Stimulated activated CD4-positive, alpha-beta T cell treated with anti-CD3 and anti-CD28 coated beads, Interleukin-12 subunit alpha, Interleukin-12 subunit beta, amount 100 ng/mL, for 24 hours (primary cell): ENCODE results near the gene MARCHF4.
"Not testable (repeated sequence)": the region's sequence is repeated elsewhere in the genome, so short reads cannot be mapped to it uniquely, and the experiment has no call there.

Experiments used
- DNase-seq, 2 experiments: peaks; one replicate each; pipeline ENCODE4 v3.0.0-alpha.2; 2020; ENCODE audit warnings: low read depth in 2 of 2

The MARCHF4 gene

GRCh38 chr2:216392018-216392562 lies 19.8 kb upstream of the MARCHF4 start:
- DNase-seq = no peak

GRCh38 chr2:216391401-216391800 lies 19.1 kb upstream of the MARCHF4 start:
- no peak for DNase-seq

DNA sequence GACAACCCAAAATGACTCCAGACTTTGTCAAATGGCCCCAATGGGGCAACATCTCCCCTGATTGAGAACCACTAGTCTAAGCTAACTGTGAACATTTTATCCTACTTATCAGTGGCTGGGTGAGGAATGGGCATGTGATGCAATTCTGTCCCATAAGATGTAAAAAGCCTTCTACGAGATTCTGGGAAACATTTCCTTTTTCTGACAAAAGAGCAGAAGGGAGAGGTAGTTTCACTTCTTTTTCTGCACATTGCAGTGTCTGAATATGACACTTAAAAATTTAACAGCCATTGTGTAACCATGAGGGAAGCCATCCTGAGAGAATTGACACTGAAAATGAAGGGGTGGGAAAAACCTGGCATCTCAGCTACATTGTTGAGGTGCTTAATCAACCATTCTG lies 17.3 kb upstream of the MARCHF4 start:
- no peak for DNase-seq

DNA sequence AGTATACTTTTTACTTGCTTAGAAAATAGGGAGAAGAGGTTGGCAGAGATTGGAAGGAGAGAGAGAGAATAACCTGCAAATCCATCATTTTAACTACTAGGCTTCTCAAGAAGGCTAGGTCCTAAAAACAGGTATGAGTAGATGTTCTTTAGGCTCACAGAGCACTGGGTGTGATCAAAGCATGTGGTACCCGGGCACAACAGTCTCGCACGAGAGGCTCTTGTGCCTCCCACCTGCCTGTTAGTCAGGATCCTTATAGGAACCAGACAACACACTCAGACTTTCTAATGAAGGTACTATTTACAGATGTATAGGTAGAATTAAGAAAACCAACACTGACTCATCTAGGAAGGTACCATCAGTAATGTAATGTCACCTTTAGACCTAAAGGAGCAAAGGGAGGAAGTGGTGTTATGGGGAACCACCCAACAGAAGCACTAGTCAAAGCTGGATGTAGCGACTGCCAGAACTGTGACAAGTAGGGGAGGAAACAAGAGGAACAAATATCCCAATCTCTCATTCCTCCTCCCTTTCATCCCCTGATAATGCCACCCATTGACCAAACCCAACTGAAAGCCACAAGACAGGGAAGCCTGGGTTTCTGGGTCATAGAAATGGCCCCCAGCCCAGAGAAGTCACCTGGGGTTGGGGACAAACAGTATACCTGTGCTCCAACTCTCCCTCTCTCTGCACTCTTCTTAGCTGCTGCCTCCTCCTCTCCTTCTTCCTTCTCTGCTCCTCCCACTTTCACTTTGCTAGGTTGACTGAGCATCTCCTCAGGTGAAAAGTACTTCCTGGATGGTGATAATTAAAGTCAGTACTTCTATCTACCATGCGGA lies 16.0 kb upstream of the MARCHF4 start:
- no peak for DNase-seq

DNA sequence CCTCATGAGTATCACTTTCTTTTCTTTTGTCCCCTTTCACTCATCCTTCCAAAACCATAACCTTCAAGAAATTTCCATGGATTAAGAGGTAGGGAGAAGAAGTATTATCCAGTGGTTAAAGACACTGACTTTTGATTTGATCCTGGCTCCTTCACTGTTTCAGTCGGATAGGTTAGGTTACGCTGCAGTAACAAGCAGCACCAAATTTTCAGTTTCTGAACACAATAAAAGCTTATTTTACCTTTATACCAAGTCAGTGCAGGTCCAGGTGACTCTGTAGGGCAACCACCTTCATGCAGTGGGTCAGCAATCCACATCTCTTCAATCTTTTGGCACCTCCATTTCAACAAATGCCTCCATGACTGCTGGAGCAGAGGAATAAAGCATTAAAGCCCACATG lies 15.0 kb upstream of the MARCHF4 start:
- no peak for DNase-seq

- DNase-seq = no peak
These were observed 13.2 kb upstream of the MARCHF4 start for GRCh38 chr2:216385478-216385877.

GRCh38 chr2:216384409-216384808 lies 12.1 kb upstream of the MARCHF4 start:
- DNase-seq = not testable (repeated sequence)

- no peak for DNase-seq
These were observed 7.7 kb upstream of the MARCHF4 start for GRCh38 chr2:216379977-216380376.

- no peak for DNase-seq
These were observed 3.0 kb upstream of the MARCHF4 start for GRCh38 chr2:216375286-216375685.

DNA sequence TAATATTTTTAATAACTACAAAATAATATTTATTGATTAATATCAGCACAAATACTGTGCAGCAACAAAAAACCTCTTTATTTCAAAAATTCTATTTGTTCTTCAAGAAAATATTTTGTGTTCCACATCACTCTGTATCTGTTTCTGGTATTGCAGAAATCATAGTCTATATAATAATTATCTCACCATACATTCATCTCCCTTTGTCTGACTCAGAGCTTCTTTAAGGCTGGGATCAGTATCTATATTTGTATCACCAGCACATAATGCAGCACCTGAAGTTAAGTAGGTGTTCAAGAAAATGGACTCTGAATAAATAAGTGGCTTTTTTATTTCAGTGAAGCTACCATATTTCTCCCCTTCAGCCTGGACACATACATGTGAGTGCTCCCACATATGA lies 1.6 kb upstream of the MARCHF4 start:
- DNase-seq = no peak

- DNase-seq = no peak
These were observed 543 bp upstream of the MARCHF4 start for GRCh38 chr2:216372761-216373291.

DNA sequence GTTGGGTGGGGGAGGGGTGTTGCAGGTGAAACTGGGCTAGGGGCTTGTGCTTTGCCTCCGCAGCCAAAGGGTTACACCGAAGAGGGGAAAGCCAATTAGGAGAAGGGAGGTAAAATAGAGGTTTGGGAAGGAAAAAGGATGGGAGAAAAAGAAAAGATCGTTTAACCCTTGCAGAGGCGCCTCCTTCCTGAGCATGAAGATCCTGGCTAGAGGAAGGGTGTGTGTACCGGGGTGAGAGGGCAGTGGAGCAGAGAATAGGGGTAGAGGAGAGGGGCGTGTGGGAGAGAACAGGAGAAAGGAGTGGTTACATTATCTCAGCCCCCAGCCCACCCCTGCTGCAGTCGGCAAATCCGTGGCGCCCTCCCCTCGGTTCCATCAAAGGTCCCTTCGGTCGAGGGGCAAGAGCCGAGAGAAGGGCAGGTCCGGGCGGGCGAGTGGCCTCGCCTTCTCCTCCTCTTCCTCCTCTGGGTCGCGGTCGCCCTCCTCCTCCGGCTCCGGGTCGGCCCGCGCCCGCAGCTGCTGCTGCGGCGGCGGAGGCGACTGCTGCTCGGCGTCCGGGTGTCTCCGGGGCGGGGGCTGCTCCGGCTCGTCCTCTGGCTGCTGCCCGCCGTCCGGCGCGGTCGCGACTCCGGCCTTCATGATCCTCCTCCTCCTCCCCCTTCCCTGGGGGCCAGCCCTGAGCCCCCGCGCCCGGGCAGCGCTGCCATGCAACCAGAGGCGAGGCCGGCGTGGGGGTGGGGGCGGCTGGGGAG lies 1.1 kb downstream of the MARCHF4 start:
- DNase-seq = no peak

DNA sequence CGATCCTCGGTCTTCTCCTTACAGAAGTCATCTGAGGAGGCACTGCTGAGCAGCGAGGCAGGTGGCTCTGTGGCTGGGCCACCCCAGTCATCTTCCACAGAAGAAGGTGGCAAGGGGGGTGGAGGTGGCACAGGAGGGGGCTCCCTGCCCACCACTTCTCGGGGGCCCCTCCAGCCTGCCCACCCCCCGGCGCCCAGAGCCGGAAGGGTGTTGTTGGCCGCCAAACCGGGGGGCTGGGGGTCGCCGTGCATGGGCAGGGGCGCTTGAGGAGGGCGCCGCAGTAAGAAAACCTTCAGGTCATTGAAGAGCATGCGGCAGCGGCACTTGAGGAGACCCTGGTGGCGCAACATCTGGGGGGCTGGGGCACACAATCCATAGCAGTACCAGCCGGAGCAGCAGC lies 2.5 kb downstream of the MARCHF4 start:
- no peak for DNase-seq

DNA sequence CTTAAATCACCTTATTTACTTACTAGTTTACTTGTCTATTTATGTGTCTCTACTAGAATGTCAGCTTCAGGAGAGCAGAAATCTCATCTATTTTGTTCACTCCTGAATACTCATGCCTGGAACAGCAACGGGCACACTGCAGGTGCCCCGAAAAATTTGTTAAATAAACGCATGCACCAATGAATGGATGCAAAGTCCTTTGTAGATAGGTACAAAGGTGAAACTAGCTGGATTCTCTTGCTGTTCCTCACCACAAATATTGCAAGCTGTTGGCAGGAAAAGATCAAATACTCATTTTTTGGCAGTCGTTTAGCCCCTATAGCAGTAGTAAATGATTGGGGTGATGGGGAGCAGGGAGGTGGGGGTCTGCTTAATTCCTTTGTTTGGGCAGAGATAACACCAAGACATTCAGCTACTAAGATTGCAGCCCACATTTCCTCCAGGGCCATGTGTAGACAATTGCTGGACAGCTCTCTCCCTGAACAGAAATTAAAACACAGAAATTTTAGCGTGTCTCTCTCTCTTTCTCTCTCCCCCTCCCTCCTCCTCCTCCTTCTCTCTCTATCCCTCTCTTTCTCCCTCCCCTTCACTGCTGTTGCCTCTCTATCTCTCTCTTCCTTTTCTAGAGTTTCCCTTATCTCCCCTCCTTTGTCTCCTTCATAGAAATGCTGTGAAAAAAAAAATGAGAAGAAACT lies 5.4 kb downstream of the MARCHF4 start:
- DNase-seq = no peak

DNA sequence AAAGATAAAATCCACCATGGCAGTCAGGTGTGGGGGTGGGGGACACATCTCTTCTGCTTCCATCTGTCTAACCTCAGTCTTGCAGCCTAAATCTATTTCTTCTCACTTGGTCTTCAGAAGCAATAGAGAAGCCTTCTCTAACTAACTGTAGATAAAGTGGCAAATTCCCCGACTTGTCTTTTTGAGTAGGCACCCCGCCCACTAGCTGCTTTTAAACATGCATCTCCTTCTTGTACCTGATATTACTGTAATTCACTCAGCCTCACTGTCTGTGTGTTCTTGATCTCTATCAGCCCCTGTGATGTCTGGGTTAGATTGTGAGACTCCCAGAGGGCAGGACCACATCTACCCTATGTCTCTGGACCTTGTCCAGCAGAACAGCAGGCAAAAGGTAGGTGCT lies 6.8 kb downstream of the MARCHF4 start:
- DNase-seq = no peak

- no peak for DNase-seq
These were observed 9.1 kb downstream of the MARCHF4 start for GRCh38 chr2:216363221-216363620.

- DNase-seq = no peak
These were observed 9.6 kb downstream of the MARCHF4 start for GRCh38 chr2:216362730-216363129.

DNA sequence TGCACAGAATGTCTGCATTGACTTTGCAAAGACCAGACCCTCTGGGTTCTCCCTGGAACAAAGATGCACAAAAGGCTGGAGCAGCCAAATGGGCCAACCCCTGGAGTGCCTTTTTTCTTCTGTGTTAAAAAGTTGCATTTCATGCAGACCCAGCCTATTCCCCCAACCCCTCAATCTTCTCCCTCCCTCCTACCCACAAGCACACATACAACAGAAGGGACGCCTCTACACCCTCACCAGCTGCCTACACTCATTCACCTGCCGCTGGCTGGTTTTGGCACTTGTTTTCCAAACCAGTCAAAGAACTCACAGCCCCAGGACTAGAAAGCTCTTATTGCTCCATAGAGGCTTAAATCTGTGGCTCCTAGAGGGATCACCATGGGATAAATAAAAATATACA lies 16.6 kb downstream of the MARCHF4 start:
- no peak for DNase-seq

DNA sequence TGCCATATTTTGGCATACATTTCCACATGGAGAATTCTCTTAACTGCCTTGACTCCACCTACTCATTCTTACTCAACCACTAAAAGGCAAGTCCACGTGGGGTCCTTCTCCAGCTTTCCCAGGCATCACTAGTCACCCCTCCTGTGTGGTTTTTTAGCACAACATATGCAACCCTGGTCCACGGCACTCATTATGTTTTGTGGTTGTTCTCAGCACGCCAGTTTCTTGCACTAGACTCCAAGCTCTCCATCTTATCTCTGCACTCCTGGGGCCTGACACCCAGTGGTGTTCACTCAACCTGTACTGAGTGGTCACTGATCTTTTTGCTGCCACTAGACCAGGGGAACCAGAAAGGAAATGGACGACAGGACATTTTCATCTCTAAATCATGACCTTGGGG lies 18.0 kb downstream of the MARCHF4 start:
- DNase-seq = no peak

DNA sequence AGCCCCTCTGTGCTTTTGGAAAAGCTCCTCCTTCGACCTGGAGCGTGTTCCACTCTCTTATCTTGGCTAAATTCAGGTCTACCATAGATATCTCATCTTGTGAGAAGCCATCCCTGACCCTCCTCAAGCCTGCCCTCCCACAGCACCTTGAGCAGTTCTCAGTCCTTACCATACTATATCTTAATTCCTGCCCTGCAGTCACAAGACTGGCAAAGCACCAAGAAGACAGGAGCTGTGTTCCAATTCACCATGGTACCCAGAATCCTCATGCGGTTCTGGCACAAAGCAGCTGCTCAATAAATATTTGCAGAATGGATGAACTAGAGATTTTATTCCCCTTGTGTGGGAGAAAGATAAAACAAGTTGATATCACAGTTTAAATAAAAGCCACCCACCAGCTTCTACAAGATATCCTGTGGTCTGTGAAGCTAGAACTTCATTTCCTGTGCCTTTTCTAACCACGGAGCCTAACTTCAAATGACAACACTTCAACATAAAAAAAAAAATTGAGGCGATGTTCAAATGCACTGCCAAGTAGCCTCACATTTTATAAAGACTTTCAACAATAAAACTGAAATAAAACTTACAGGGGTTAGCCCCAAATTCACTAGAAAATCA lies 19.5 kb downstream of the MARCHF4 start:
- no peak for DNase-seq

- no peak for DNase-seq
These were observed 20.9 kb downstream of the MARCHF4 start for GRCh38 chr2:216351172-216351925.
